Ishikawa (cell line): ENCODE data around the gene WFDC10A.

ENCODE experiments used
- CEBPB ChIP-seq: IDR thresholded peaks from 2 replicates; pipeline ENCODE4 v1.6.1; 2012
- CREB1 ChIP-seq: IDR thresholded peaks from 2 replicates; pipeline ENCODE4 v1.6.1; 2012; ENCODE audit warnings: low read depth
- EGR1 ChIP-seq: IDR thresholded peaks from 2 replicates; pipeline ENCODE4 v1.6.1; 2012
- EP300 ChIP-seq: IDR thresholded peaks from 2 replicates; pipeline ENCODE4 v1.6.1; 2012; ENCODE audit warnings: borderline replicate concordance
- FOXM1 ChIP-seq: IDR thresholded peaks from 2 replicates; pipeline ENCODE4 v1.6.1; 2012; ENCODE audit warnings: low read depth, borderline replicate concordance
- MAX ChIP-seq: IDR thresholded peaks from 2 replicates; pipeline ENCODE4 v1.6.1; 2012
- NFIC ChIP-seq: IDR thresholded peaks from 2 replicates; pipeline ENCODE4 v1.6.1; 2012
- RAD21 ChIP-seq: IDR thresholded peaks from 2 replicates; pipeline ENCODE4 v1.6.1; 2012; ENCODE audit warnings: low read depth
- REST ChIP-seq: IDR thresholded peaks from 2 replicates; pipeline ENCODE4 v1.6.1; 2012; ENCODE audit warnings: low read depth, mild to moderate bottlenecking
- TAF1 ChIP-seq: IDR thresholded peaks from 2 replicates; pipeline ENCODE4 v1.6.1; 2012; ENCODE audit warnings: low read depth, mild to moderate bottlenecking
- TCF12 ChIP-seq: IDR thresholded peaks from 2 replicates; pipeline ENCODE4 v1.6.1; 2012; ENCODE audit warnings: low read depth
- TEAD4 ChIP-seq: IDR thresholded peaks from 2 replicates; pipeline ENCODE4 v1.6.1; 2012
- USF1 ChIP-seq: IDR thresholded peaks from 2 replicates; pipeline ENCODE4 v1.6.1; 2012
- YY1 ChIP-seq: IDR thresholded peaks from 2 replicates; pipeline ENCODE4 v1.6.1; 2012; ENCODE audit warnings: low read depth
- ZBTB7A ChIP-seq: IDR thresholded peaks from 2 replicates; pipeline ENCODE4 v1.6.1; 2012; ENCODE audit warnings: low read depth

Gene WFDC10A

GRCh38 chr20:45629496-45630100, at the start of gene WFDC10A:
WFDC10A (plus strand) TSS chr20:45629739; CDS start chr20:45629814, 75 bp downstream.
- TF ChIP-seq RAD21 (peak; percentile 67), TEAD4 (no peak), TCF12 (no peak), NFIC (no peak), EP300 (no peak), TAF1 (no peak), MAX (no peak), CREB1 (no peak)

GRCh38 chr20:45581702-45582101, 47.8 kb upstream of the WFDC10A start:
- TF ChIP-seq YY1 (no peak), EP300 (no peak), FOXM1 (no peak), TEAD4 (no peak), USF1 (no peak), CREB1 (no peak), REST (no peak), MAX (no peak), EGR1 (no peak)

GRCh38 chr20:45583502-45583901, 46.0 kb upstream of the WFDC10A start:
- no peak for TF ChIP-seq ZBTB7A
- TF ChIP-seq YY1: no peak
- TF ChIP-seq USF1: no peak
- TF ChIP-seq REST: no peak
- no peak for TF ChIP-seq RAD21
- TF ChIP-seq FOXM1: no peak
- no peak for TF ChIP-seq MAX
- no peak for TF ChIP-seq EGR1
- TF ChIP-seq EP300: no peak

GRCh38 chr20:45588800-45589199, 40.7 kb upstream of the WFDC10A start:
- TF ChIP-seq MAX: no peak
- TF ChIP-seq TAF1: no peak
- TF ChIP-seq YY1: no peak
- no peak for TF ChIP-seq RAD21
- TF ChIP-seq FOXM1: no peak
- no peak for TF ChIP-seq EP300
- no peak for TF ChIP-seq EGR1
- no peak for TF ChIP-seq USF1
- TF ChIP-seq TCF12: no peak
- TF ChIP-seq CREB1: no peak
- no peak for TF ChIP-seq TEAD4
- TF ChIP-seq CEBPB: no peak
- no peak for TF ChIP-seq REST
- no peak for TF ChIP-seq ZBTB7A
